Muscle of back (tissue), 13 donors: ENCODE measurements around the gene PSEN1. TPM values are rescaled to one million over a fixed set of nuclear protein-coding genes. Genes with fewer than 3 reads are reported as not detected.

ENCODE experiments used
- DNase-seq, 3 donors: peaks; one replicate each; pipeline versions ENCODE4 v3.0.0 to v3.0.0-alpha.2; 2013
- long read RNA-seq, 9 donors: transcript quantifications; one replicate each; lab custom pipeline, GENCODE V29; 2026
- polyA plus RNA-seq, 10 donors: library from polyadenylated mRNA; unstranded; fragments of 120-200 nt; gene quantifications; one replicate each; pipeline ENCODE4 v1.2.1, GENCODE V29; 2013; ENCODE audit not compliant: insufficient read length in 10 of 10

The PSEN1 gene
- 10 to 100 TPM; 27.8 to 35.6 (median 31.7) TPM for polyA plus RNA-seq
- long read RNA-seq, donor 1, full-length matches to known transcripts, result 2 of 2 reads
- long read RNA-seq, donor 1, partial matches to known transcripts, result 0 of 2 reads
- long read RNA-seq, donor 1, other reads (novel, unspliced or antisense), result 0 of 2 reads
- long read RNA-seq, donor 2, full-length matches to known transcripts, result 4 of 4 reads
- long read RNA-seq, donor 2, partial matches to known transcripts, result 0 of 4 reads
- long read RNA-seq, donor 2, other reads (novel, unspliced or antisense), result 0 of 4 reads
- long read RNA-seq, donor 3, result 0 reads
- long read RNA-seq, donor 4, full-length matches to known transcripts, result 3 of 3 reads
- long read RNA-seq, donor 4, partial matches to known transcripts, result 0 of 3 reads
- long read RNA-seq, donor 4, other reads (novel, unspliced or antisense), result 0 of 3 reads
- long read RNA-seq, donor 5, full-length matches to known transcripts, result 12 of 12 reads
- long read RNA-seq, donor 5, partial matches to known transcripts, result 0 of 12 reads
- long read RNA-seq, donor 5, other reads (novel, unspliced or antisense), result 0 of 12 reads
- long read RNA-seq, donor 6, full-length matches to known transcripts, result 5 of 5 reads
- long read RNA-seq, donor 6, partial matches to known transcripts, result 0 of 5 reads
- long read RNA-seq, donor 6, other reads (novel, unspliced or antisense), result 0 of 5 reads
- long read RNA-seq, donor 7, partial matches to known transcripts, result 0 of 3 reads
- long read RNA-seq, donor 7, other reads (novel, unspliced or antisense), result 0 of 3 reads
- long read RNA-seq, donor 8, full-length matches to known transcripts, result 3 of 3 reads
- long read RNA-seq, donor 8, partial matches to known transcripts, result 0 of 3 reads
- long read RNA-seq, donor 8, other reads (novel, unspliced or antisense), result 0 of 3 reads
- long read RNA-seq, donor 9, partial matches to known transcripts, result 0 of 1 reads
- long read RNA-seq, donor 9, other reads (novel, unspliced or antisense), result 0 of 1 reads

DNA sequence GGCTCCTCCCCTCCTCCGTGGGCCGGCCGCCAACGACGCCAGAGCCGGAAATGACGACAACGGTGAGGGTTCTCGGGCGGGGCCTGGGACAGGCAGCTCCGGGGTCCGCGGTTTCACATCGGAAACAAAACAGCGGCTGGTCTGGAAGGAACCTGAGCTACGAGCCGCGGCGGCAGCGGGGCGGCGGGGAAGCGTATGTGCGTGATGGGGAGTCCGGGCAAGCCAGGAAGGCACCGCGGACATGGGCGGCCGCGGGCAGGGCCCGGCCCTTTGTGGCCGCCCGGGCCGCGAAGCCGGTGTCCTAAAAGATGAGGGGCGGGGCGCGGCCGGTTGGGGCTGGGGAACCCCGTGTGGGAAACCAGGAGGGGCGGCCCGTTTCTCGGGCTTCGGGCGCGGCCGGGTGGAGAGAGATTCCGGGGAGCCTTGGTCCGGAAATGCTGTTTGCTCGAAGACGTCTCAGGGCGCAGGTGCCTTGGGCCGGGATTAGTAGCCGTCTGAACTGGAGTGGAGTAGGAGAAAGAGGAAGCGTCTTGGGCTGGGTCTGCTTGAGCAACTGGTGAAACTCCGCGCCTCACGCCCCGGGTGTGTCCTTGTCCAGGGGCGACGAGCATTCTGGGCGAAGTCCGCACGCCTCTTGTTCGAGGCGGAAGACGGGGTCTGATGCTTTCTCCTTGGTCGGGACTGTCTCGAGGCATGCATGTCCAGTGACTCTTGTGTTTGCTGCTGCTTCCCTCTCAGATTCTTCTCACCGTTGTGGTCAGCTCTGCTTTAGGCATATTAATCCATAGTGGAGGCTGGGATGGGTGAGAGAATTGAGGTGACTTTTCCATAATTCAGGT lies at the start of gene PSEN1:
PSEN1 (plus strand) TSS at position 121 of the 839 bp plus-strand sequence. CDS start 11,513 bp downstream, outside the sequence.
- peak; percentile 92 to 97 (median 95) for DNase-seq

DNA sequence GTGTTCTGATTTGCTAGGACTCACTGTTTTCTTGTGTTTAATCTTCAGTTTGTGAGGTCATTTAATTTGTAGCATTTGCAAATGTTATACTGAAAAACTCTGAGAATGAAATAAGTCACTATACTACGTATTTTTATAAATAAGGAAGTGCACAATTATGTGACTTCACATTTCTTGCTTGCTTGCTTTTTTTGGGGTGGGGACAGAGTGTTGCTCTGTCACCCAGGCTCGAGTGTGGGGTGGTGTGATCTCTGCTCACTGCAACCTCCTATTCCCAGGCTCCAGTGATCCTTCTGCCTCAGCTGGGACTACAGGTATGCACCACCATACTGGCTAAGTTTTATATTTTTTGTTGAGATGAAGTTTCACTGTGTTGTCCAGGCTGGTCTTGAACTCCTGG lies 45.3 kb upstream of the PSEN1 start:
- no peak for DNase-seq

GRCh38 chr14:73097421-73097820 lies 38.9 kb upstream of the PSEN1 start:
- DNase-seq, result no peak

DNA sequence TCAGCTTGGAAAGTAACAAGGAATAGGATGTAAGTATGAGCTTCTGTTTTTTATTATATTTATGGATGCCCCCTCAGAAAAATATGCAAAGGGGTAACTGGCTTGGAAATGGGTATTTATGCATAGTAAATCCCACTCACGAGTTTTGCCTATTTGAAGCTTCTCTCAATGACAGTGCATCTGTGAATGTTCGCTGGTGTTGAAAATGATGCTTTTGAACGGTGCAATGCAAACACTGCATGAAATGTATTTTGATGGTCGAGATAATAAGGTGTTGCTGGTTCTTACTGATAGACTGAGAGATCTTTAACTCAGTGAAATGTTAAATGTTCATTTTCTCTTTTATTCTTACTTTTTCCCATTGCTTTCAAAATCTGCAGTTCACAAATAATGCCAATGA lies 36.0 kb upstream of the PSEN1 start:
- DNase-seq, result no peak

- no peak for DNase-seq
These were observed 33.4 kb upstream of the PSEN1 start for GRCh38 chr14:73102806-73103497.

- no peak for DNase-seq
These were observed 31.3 kb upstream of the PSEN1 start for GRCh38 chr14:73105050-73105449.

GRCh38 chr14:73105727-73106126 lies 30.6 kb upstream of the PSEN1 start:
- DNase-seq, result no peak

DNA sequence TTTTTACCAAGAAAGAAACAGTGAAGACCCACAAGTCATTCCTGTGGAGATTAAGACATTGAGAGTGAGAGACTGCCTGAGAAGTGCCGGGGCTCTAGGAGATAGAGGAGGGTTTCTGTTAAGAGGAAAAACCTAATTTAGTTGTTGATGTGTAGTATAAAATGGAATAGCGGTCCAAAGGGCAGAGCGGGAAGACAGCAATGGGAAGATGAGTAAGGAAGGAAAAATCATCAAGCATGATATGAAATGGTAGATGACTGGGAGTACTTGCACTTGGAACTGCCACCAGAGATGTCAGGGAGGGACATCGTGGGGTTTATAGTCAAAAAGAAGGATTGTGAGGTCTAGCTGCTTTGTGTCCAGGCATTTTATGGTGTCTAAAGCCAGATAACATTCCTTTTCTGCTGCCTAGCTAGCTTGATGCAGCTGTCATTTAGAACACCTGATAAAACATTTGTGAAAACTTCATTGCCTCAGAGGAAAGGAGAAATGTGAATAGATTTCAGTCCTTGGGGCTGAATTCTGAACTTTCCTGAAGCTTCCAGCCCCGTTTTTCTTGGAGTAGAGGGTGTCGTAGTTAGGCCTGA lies 20.1 kb upstream of the PSEN1 start:
- DNase-seq, result no peak

DNA sequence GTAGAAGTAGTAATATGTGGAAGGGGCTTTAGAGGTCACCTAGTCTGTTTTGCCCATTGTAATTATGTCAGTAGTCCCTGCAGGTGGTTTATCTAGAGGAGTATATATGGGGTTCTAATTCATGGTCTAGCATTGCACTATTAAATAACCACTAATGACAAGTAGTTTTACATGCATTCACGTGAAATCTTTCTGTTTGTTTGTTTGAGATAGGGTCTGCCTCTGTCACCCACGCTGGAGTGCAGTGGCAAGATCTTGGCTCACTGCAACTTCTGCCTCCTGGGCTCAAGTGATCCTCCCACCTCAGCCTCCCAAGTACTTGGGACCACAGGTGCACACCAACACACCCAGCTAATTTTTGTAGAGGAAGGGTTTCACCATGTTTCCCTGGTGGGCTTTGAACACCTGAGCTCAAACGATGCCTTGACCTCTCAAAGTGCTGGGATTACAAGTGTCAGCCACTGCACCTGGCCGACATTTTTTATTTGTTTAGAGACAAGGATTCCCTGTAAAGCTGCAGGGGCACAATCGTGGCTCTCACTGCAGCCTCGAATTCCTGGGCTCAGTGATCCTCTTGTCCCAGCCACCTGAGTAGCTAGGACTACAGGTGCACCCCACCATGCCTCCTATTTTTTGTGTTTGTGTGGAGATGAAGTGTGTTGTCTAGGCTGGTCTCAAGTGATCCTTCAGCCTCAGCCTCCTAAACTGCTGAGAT lies 12.0 kb upstream of the PSEN1 start:
- DNase-seq, result no peak

DNA sequence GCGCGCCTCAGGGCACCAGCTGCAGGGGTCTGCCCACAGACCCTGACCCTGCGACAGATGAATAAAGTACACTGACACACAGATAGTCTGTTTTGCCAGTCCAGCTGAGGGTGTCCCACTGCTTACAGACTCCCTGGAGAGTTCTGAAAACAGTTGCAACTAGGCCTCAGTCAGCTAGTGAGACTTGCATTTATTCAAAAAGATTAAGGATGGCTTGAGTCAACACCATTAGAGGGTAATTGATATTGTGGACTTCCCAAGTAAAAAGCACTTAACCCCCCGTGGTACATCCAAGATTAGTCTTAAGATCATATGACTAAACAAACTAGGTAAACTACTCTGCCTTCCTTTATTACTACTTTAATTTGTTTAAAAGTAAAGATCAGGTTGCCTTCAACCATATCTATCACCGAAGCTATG lies 11.1 kb upstream of the PSEN1 start:
- peak in 1 of 3 donors; percentile 8 for DNase-seq

DNA sequence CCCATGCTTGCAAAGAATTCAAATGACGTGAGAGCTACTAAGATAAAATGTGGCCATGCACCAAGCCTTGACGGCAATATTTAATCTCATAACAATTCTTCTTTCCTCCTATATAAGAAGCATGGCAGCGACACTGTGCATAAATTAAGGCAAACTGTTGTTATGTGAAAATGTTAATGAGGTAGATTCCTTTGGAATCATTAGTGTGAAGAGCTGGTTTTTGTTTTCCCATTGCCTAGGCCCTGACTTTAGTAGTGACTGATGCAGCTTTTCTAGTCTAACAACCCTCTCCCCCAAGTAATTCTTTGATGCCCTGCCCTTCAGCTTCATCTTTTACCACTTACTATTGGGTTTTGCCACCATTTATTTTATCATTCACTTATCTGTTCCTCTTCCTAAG lies 10.6 kb upstream of the PSEN1 start:
- no peak for DNase-seq

DNA sequence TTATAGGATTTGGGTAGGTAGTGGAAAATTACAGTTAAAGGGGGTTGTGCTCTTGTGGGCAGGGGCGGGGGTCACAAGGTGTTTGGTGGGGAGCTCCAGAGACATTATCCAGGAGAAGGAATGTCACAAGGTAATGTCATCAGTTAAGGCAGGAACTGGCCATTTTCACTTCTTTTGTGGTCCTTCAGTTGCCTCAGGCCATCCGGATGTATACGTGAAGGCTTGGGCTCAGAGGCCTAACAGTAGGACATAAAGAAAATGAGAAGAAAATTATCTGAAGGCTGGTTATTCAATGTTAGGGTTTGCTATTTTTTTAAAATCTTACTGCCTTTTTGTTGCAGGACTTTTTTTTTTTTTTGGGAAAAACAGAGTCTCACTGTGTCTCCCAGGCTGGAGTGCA lies 2.5 kb upstream of the PSEN1 start:
- DNase-seq, result no peak

DNA sequence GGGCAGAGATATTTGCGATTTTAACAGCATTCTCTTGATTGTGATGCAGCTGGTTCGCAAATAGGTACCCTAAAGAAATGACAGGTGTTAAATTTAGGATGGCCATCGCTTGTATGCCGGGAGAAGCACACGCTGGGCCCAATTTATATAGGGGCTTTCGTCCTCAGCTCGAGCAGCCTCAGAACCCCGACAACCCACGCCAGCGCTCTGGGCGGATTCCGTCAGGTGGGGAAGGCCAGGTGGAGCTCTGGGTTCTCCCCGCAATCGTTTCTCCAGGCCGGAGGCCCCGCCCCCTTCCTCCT lies 271 bp upstream of the PSEN1 start:
- DNase-seq, result peak in 1 of 3 donors; percentile 6

DNA sequence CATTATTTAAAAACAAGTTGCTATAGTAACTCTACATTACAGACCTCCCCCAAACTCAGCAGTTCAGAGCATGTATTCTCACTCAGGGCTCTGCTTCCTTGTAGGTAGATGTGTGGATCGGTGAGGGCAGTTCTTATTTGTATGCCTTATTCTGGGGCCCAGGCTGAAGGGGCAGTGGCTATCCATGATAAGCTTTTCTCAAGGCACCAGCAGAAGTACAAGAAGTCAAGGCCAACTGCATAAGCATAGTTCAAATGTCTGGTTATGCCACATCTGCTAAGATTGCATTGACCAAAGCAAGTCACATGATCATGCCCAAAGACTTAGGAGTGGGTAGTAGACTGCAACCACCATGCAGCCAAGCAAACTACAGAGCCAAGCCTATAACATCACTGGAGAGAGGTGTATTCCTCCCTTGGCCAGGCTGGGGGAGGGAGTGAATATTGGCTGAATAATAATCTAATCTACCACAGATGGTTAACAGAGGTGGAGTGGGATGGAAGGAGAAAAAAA lies 4.6 kb downstream of the PSEN1 start:
- no peak for DNase-seq

- no peak for DNase-seq
These were observed 5.9 kb downstream of the PSEN1 start for GRCh38 chr14:73142216-73142615.

DNA sequence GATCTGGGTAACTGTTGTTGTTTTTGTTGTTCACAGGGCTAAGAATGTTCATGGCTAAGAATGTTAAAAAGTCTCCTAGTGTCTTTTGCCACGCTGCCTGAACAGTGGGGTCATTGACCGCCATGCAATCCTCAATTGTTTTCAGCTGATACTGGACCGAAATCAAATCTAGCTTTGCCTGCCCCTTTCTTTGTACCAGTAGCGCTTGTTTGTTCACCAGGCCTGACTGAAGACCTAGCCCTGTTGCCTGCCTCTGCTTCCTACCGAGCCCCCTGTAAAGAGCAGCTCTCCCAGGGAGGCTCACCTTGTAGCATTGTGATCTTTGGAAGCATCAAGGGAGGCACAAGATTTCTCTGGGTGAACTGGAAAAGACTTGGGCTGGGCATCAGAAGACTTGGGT lies 6.7 kb downstream of the PSEN1 start:
- no peak for DNase-seq

DNA sequence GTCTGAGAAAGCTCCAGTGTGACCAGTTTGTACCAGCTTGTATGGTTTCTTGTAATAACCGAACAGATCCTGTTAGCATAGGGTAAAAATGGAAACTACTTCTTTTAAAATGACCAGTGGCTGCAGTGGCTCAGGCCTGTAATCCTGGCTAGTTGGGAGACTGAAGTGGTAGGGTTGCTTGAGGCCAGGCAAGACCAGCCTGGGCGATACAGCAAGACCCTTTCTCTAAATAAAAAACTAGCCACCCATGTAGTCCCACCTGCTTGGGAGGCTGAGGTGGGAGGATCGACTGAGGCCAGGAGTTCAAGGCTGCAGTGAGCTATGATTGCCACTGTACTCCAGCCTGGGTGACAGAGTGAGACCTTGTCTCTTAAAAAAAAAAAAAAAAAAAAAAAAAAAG lies 7.3 kb downstream of the PSEN1 start:
- DNase-seq, result no peak

- no peak for DNase-seq
These were observed 9.1 kb downstream of the PSEN1 start for GRCh38 chr14:73145371-73145770.

- DNase-seq, result no peak
These were observed 9.8 kb downstream of the PSEN1 start for GRCh38 chr14:73146111-73146510.

GRCh38 chr14:73149753-73150152 lies 13.4 kb downstream of the PSEN1 start:
- no peak for DNase-seq
